ENCODE results near the gene TM4SF20.

Gene TM4SF20, protein sequence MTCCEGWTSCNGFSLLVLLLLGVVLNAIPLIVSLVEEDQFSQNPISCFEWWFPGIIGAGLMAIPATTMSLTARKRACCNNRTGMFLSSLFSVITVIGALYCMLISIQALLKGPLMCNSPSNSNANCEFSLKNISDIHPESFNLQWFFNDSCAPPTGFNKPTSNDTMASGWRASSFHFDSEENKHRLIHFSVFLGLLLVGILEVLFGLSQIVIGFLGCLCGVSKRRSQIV

GRCh38 chr2:227379095-227379494 lies at the start of gene TM4SF20:
TM4SF20 (minus strand) TSS chr2:227379306; CDS start chr2:227379268, 38 bp downstream.
- TF ChIP-seq JUND (IDR thresholded peaks at IDR 0.05; ENCODE audit: low read depth) = no peak
- no peak for DNase-seq (ENCODE audit: low read depth in 1 of 2, low spot score in 1 of 2)
- in situ Hi-C loops (cut with HindIII; ENCODE audit: low pct_unique_long_range_greater_than_20kb, low sequenced_read_pairs) = no loop called here

GRCh38 chr2:227428731-227429285 lies 49.7 kb upstream of the TM4SF20 start:
- no peak for TF ChIP-seq JUND (IDR thresholded peaks at IDR 0.05; ENCODE audit: low read depth)
- in situ Hi-C loops (cut with HindIII; ENCODE audit: low pct_unique_long_range_greater_than_20kb, low sequenced_read_pairs) = no loop called here
- no peak for DNase-seq (ENCODE audit: low read depth in 1 of 2, low spot score in 1 of 2)

- in situ Hi-C loops (cut with HindIII; ENCODE audit: low pct_unique_long_range_greater_than_20kb, low sequenced_read_pairs) = no loop called here
- DNase-seq (ENCODE audit: low read depth in 1 of 2, low spot score in 1 of 2) = no peak
- TF ChIP-seq JUND (IDR thresholded peaks at IDR 0.05; ENCODE audit: low read depth) = no peak
Observed at GRCh38 chr2:227423656-227424499, 44.8 kb upstream of the TM4SF20 start.

DNA sequence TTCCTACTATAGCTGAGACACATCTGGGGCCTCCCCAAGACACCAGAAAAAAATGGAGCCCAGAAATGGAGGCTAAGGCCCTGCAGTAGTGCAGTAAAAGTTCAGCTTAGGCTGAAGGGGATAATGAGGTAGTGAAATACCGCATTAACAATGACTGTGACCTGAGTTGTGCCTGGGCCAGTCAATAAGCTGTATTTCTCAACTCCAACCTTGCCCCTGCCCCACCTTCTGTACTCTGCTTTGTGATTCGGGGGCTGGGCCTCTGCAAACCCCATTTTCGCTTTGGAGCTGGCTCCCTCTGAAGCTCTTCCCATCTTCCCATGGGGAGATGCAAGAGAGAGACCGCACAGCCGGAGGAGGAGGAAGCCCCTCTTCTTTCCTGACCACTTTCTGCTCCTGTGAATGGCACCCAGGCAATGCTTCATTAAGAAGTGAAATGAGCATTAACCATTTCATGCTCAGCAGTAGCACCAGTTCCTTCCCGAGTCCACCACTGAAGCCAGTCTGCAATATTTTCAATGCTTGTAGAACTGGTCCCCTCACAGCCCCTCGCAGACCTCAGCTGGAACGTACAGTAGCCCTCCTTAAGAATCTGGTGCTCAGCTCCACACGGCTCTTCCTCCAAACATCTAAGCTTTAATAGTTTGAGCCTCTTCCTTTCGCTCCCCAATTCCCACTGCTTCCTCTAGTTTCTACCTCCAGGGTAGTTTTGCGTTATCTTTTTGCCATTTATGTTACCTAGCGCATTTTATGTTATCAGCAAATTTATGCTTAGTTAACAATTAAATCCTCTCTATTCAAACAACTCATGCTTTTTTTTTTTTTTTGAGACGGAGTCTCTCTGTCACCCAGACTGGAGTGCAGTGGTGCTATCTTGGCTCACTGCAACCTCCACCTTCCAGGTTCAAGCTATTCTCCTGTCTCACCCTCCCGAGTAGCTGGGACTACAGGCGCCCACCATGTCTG lies 41.3 kb upstream of the TM4SF20 start:
- TF ChIP-seq JUND (IDR thresholded peaks at IDR 0.05; ENCODE audit: low read depth) = no peak
- no peak for DNase-seq (ENCODE audit: low read depth in 1 of 2, low spot score in 1 of 2)
- in situ Hi-C loops (cut with HindIII; ENCODE audit: low pct_unique_long_range_greater_than_20kb, low sequenced_read_pairs) = no loop called here

DNA sequence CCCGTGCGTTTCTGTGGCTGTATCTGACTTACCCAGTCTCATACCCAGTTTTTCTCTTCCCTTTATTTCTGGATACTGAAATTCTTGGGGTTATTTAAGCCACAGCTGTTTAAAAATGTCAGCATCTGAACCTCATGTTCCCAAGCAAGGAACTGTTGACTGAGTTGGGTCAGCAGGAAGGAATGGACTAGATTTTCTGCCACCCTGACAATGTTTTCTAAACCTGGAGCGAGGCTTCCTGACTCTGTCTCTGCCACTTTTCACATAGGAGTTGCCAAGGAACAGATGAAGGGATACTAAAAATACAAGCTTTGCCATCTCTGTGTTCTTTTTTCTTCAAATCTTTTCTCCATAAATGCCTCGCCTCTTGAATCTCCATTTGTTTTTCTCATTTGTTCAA lies 37.6 kb upstream of the TM4SF20 start:
- TF ChIP-seq JUND (IDR thresholded peaks at IDR 0.05; ENCODE audit: low read depth) = no peak
- in situ Hi-C loops (cut with HindIII; ENCODE audit: low pct_unique_long_range_greater_than_20kb, low sequenced_read_pairs) = no loop called here

DNA sequence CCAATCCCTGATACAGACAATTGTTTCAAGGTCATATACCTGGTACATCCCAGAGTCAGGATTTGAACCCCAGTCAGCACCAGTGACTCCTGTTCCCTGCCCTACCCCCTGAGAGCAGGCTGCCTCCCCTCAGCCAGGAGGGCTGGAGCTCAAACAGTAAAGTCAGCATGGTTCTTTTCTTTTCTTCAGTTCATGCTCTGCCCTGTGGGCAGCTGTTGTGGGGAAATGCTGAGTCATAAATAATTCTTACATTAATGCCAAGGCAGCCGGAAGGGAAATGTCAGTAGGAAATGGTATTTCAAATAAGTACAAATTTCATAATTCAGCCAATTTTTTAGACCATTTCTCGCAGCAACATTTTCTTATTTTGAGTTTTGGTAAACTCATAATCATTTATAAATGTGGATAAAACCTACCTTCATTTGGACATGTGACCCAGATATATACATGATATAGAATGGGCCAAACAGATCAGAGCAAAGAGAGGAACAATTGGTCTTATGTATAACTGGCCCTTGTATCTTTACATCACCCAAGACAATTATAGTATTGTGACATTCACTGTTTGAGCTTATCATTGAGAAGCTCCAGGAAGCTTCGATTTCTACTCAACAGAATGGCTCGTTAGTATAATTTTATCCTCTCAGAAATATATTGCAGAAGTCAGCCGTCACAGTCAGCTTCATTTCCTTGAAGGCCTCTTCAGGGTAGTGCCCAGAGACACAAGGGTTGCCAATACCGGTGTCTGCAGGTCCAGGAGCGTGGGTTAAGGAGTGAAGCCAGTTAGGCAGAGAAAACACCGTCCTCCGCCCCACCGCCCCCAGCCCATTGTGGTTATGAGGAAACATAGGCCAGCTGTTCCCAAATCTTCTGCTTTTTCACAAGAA lies 36.7 kb upstream of the TM4SF20 start:
- in situ Hi-C loops (cut with HindIII; ENCODE audit: low pct_unique_long_range_greater_than_20kb, low sequenced_read_pairs) = no loop called here
- no peak for TF ChIP-seq JUND (IDR thresholded peaks at IDR 0.05; ENCODE audit: low read depth)
- DNase-seq (ENCODE audit: low read depth in 1 of 2, low spot score in 1 of 2) = peak in 1 of 2 experiments; percentile 22

More for the DNA sequence above, 37.6 kb upstream of the TM4SF20 start:
- DNase-seq (ENCODE audit: low read depth in 1 of 2, low spot score in 1 of 2) = no peak

- in situ Hi-C loops (cut with HindIII; ENCODE audit: low pct_unique_long_range_greater_than_20kb, low sequenced_read_pairs) = no loop called here
- no peak for DNase-seq (ENCODE audit: low read depth in 1 of 2, low spot score in 1 of 2)
Observed at GRCh38 chr2:227414846-227415245, 35.7 kb upstream of the TM4SF20 start.

GRCh38 chr2:227413371-227413770 lies 34.3 kb upstream of the TM4SF20 start:
- in situ Hi-C loops (cut with HindIII; ENCODE audit: low pct_unique_long_range_greater_than_20kb, low sequenced_read_pairs) = no loop called here
- no peak for DNase-seq (ENCODE audit: low read depth in 1 of 2, low spot score in 1 of 2)
- no peak for TF ChIP-seq JUND (IDR thresholded peaks at IDR 0.05; ENCODE audit: low read depth)

More at GRCh38 chr2:227414846-227415245, 35.7 kb upstream of the TM4SF20 start:
- TF ChIP-seq JUND (IDR thresholded peaks at IDR 0.05; ENCODE audit: low read depth) = no peak

- in situ Hi-C loops (cut with HindIII; ENCODE audit: low pct_unique_long_range_greater_than_20kb, low sequenced_read_pairs) = no loop called here
- TF ChIP-seq JUND (IDR thresholded peaks at IDR 0.05; ENCODE audit: low read depth) = no peak
- no peak for DNase-seq (ENCODE audit: low read depth in 1 of 2, low spot score in 1 of 2)
Observed at GRCh38 chr2:227412877-227413276, 33.8 kb upstream of the TM4SF20 start.

DNA sequence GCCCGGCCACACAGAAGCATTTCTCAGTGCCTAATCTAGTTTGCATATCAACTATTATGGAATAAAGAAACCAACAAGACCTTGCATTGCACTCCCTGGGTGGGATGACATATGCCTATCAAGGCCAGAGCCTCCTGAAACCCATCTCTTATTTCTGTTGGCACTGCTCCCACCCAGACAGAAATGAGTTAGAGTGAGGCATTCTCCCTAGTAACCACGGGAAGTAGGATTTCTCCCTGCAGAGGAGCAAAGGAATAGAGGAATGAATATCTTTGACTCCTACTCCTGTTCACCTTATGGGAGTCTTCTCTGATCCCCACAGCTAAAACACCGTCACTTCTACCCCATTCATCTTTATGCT lies 32.9 kb upstream of the TM4SF20 start:
- TF ChIP-seq JUND (IDR thresholded peaks at IDR 0.05; ENCODE audit: low read depth) = no peak
- DNase-seq (ENCODE audit: low read depth in 1 of 2, low spot score in 1 of 2) = no peak
- in situ Hi-C loops (cut with HindIII; ENCODE audit: low pct_unique_long_range_greater_than_20kb, low sequenced_read_pairs) = no loop called here

GRCh38 chr2:227411320-227411989 lies 32.3 kb upstream of the TM4SF20 start:
- TF ChIP-seq JUND (IDR thresholded peaks at IDR 0.05; ENCODE audit: low read depth) = no peak
- in situ Hi-C loops (cut with HindIII; ENCODE audit: low pct_unique_long_range_greater_than_20kb, low sequenced_read_pairs) = no loop called here
- no peak for DNase-seq (ENCODE audit: low read depth in 1 of 2, low spot score in 1 of 2)

Measured in T47D (cell line).